Mesothelial cell of epicardium (in vitro differentiated cells): ENCODE results near the gene MDM2. TPM values are rescaled to one million over a fixed set of nuclear protein-coding genes. Genes with fewer than 3 reads are reported as not detected.

ENCODE experiments used
- DNase-seq, 2 experiments: peaks; one replicate each; pipeline ENCODE4 v3.0.0; 2021; ENCODE audit warnings: low spot score in 2 of 2; ENCODE audit not compliant: unreplicated experiment in 2 of 2
- H3K27ac Mint-ChIP-seq: 2 replicates; pipeline ENCODE4 v1.8.0; 2021; ENCODE audit warnings: mixed read lengths
- H3K27me3 Mint-ChIP-seq: 2 replicates; pipeline ENCODE4 v1.8.0; 2021; ENCODE audit warnings: low read depth, mixed read lengths
- H3K36me3 Mint-ChIP-seq: 2 replicates; pipeline ENCODE4 v1.8.0; 2021; ENCODE audit warnings: mixed read lengths
- H3K4me1 Mint-ChIP-seq: 2 replicates; pipeline ENCODE4 v1.8.0; 2021; ENCODE audit warnings: mixed read lengths
- H3K4me3 Mint-ChIP-seq: 2 replicates; pipeline ENCODE4 v1.8.0; 2021; ENCODE audit warnings: mild to moderate bottlenecking, moderate library complexity, mixed read lengths
- H3K9me3 Mint-ChIP-seq: 2 replicates; pipeline ENCODE4 v1.8.0; 2021; ENCODE audit warnings: mixed read lengths
- total RNA-seq: library from RNA; stranded (reverse); gene quantifications from 3 replicates; pipeline ENCODE4 v1.2.1, GENCODE V29; 2021
- TF ChIP-seq, protein P1 (sequence below): fragments of 200-600 bp; sonication (generic); IDR thresholded peaks from one replicate; pipeline ENCODE4 v1.5.0; 2021; ENCODE audit warnings: antibody characterized with exemption; ENCODE audit not compliant: unreplicated experiment

MDM2 gene
- total RNA-seq, 1 donor from 2014 or later: 182 TPM

DNA sequence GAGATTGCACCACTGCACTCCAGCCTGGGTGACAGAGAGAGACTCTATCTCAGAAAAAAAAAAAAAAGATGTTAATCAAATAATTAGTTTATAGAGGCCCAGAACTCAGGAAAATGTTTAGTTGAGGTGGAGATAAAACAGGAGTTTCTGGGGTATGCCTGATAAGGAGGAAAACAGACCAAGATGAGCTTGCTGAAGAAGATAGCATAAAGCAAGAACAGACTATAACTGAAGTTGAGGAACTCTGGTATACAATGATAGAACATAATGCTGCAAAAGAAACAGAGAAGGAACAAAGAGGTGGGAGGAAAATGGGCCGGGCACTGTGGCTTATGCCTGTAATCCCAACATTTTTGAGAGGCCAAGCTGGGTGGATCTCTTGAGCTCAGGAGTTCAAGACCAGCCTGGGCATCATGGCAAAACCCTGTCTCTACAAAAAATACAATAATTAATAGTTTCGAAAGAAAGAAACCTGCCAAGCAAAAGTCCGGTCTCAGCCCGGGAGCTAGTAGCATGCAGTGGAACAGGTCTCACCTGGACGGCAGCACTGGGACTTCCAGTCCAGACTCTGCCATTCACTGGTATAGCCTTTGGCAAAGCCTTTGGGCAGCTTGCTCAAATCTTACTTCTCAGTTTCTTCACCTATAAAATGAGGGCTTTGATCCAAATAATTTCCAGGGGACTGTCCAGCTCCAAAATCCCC is 36.6 kb upstream of the MDM2 start:
- Mint-ChIP-seq H3K27ac (no peak overlapping the region), H3K36me3 (no peaks in the 10 kb centered on the region), H3K4me3 (no peak overlapping the region), H3K4me1 (no peaks in the 10 kb centered on the region), H3K9me3 (no peaks in the 10 kb centered on the region), H3K27me3 (no peaks in the 10 kb centered on the region)
- TF ChIP-seq, protein P1, sequence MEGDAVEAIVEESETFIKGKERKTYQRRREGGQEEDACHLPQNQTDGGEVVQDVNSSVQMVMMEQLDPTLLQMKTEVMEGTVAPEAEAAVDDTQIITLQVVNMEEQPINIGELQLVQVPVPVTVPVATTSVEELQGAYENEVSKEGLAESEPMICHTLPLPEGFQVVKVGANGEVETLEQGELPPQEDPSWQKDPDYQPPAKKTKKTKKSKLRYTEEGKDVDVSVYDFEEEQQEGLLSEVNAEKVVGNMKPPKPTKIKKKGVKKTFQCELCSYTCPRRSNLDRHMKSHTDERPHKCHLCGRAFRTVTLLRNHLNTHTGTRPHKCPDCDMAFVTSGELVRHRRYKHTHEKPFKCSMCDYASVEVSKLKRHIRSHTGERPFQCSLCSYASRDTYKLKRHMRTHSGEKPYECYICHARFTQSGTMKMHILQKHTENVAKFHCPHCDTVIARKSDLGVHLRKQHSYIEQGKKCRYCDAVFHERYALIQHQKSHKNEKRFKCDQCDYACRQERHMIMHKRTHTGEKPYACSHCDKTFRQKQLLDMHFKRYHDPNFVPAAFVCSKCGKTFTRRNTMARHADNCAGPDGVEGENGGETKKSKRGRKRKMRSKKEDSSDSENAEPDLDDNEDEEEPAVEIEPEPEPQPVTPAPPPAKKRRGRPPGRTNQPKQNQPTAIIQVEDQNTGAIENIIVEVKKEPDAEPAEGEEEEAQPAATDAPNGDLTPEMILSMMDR: no peak
- DNase-seq: no peak

DNA sequence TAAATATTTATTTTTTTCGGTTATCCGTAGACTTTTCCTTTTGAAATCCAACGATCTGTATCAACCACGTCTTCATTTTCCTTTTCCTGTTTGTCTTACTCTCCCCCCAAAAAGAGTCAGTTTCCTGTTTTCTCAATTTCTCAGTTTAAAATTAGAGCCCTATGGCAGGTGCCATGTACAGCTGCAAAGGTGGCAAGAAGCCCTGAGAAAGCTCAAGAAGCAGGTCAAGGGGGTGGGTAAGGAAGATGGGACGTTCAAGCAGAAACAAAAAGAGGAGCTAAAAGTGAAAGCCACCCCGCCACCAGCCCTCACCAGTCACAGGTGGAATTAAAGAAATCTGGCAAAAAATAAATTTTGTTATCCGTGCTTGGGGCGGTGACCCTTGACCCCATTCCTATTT is 35.3 kb upstream of the MDM2 start:
- no peaks in the 10 kb centered on the region for H3K4me1 Mint-ChIP-seq
- no peak overlapping the region for H3K27ac Mint-ChIP-seq
- no peaks in the 10 kb centered on the region for H3K9me3 Mint-ChIP-seq
- DNase-seq: no peak
- no peaks in the 10 kb centered on the region for H3K27me3 Mint-ChIP-seq
- no peak overlapping the region for H3K4me3 Mint-ChIP-seq
- H3K36me3 Mint-ChIP-seq: no peaks in the 10 kb centered on the region
- TF ChIP-seq, protein P1: no peak

DNA sequence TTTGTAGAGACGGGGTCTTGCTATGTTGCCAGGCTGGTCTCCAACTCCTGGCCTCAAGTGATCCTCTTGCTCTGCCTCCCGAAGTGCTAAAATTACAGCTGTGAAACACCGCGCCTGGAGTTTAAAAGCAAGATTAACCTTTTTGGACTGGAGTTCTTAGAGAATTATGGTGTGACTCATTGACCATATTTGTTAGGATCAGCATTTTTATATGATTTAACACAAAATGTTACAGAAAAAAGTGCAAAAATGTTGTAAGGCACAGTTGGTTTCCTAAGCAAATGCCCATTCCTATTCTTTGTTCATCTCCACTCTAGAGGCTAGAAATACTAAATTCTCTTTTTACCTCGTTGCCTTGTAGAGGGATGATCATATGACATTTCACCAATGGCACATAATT is 34.4 kb upstream of the MDM2 start:
- Mint-ChIP-seq H3K36me3 (no peaks in the 10 kb centered on the region), H3K4me1 (no peaks in the 10 kb centered on the region), H3K27me3 (no peaks in the 10 kb centered on the region), H3K27ac (no peak overlapping the region), H3K4me3 (no peak overlapping the region), H3K9me3 (no peaks in the 10 kb centered on the region)
- no peak for DNase-seq
- TF ChIP-seq, protein P1: no peak

DNA sequence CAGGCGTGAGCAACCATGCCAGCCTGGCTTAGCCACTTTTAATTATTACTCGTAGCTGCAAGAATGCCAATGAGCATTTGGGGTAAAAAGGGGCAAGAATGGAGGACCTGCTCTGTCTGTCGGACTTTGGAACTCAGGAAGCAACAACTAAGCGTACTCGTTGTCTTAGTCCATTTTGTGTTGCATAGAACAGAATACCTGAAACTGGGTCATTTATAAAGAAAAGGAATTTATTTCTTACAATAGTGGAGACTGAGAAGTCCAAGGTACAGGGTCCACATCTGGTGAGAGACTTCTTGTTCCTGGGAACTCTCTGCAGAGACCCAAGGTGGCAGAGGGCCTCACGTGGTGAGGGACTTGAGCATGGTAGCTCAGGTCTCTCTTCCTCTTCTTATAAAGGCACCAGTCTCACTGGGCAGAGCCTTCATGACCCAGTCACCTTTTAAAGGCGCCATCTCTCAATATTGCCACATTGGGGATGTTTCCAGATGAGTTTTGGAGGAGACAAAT is 32.8 kb upstream of the MDM2 start:
- no peaks in the 10 kb centered on the region for H3K36me3 Mint-ChIP-seq
- no peaks in the 10 kb centered on the region for H3K9me3 Mint-ChIP-seq
- H3K4me1 Mint-ChIP-seq: no peaks in the 10 kb centered on the region
- no peak for DNase-seq
- no peak overlapping the region for H3K27ac Mint-ChIP-seq
- TF ChIP-seq, protein P1: no peak
- no peaks in the 10 kb centered on the region for H3K27me3 Mint-ChIP-seq
- no peak overlapping the region for H3K4me3 Mint-ChIP-seq

DNA sequence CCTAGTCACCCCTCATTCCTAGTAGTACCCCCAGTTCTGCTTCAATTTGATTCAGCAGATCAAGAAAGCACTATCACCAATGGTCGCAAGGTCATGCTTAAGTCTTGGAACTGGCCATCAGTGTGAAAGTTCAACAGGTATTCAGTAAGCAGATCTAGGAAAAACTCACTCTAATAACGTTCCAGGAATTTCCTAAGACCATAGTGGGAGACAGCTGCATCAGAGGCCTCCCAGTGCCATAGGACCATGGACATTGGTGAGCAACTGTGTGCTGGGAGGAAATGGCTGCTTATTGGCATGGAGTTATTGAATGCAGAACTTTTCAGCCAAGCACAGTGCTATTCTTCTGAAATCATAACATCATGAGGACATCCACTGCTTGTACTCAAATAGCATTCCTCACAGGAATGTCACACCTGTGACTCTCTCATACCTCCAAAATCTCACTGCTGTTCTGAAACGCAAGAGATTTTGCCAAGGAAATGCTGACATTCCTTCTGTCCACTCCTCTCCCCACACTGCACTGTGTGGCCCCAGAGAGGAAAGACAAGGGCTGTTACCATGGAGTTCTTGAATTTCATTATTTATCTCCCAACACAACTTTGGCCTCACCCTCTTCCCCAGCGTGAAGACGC is 30.9 kb upstream of the MDM2 start:
- Mint-ChIP-seq H3K36me3 (no peaks in the 10 kb centered on the region), H3K9me3 (no peaks in the 10 kb centered on the region), H3K27ac (no peak overlapping the region), H3K4me1 (peaks cover 4% of the 10 kb centered on the region), H3K27me3 (no peaks in the 10 kb centered on the region), H3K4me3 (no peak overlapping the region)
- no peak for DNase-seq
- TF ChIP-seq, protein P1: no peak
